ENCODE data around the gene BEND6. TPM values are rescaled to one million over a fixed set of nuclear protein-coding genes. Genes with fewer than 3 reads are reported as not detected.

The BEND6 gene
- total and polyA plus RNA-seq, 2 donors (not counting 3 experiments of a cell fraction or from before 2014, with no cell fraction given), result 0.15 to 0.66 TPM

GRCh38 chr6:56959094-56959493 lies 4.2 kb downstream of the BEND6 start:
- POLR2A ChIA-PET, result no interaction called here
- DNase-seq (ENCODE audit: low read depth, low spot score) (no peak), FAIRE-seq (no peak)
- Histone ChIP-seq H3K36me3 (ENCODE audit: control insufficient read depth in 2 of 2, extremely low read depth in 1 of 2, insufficient read depth in 2 of 2, low read length in 2 of 2) (no peaks in the 10 kb centered on the region), H3K27me3 (ENCODE audit: control insufficient read depth in 2 of 2, insufficient read depth in 2 of 2, low read length in 2 of 2) (no peaks in the 10 kb centered on the region), H3K27ac (ENCODE audit: insufficient read depth, low read depth, low read length) (no peak overlapping the region), H3K4me3 (replicated peaks in 1 of 3; ENCODE audit: insufficient read depth in 1 of 3, low read depth in 1 of 3, low read length in 3 of 3) (no peak overlapping the region), H3K4me1 (ENCODE audit: control insufficient read depth, extremely low read depth, insufficient read depth, low read length) (peaks cover 10% of the 10 kb centered on the region), H3K4me2 (ENCODE audit: insufficient read depth, low read length) (no peak overlapping the region), H2AFZ (ENCODE audit: low read depth, low read length) (no peak overlapping the region), H3K9me1 (replicated peaks; ENCODE audit: control insufficient read depth, extremely low read depth, insufficient read depth, low read length) (no peaks in the 10 kb centered on the region), H4K20me1 (replicated peaks; ENCODE audit: control insufficient read depth, extremely low read depth, insufficient read depth, low read length) (no peaks in the 10 kb centered on the region), H3K79me2 (ENCODE audit: control insufficient read depth, insufficient read depth, low read length) (no peaks in the 10 kb centered on the region), H3K9ac (replicated peaks; ENCODE audit: extremely low read depth, insufficient read depth, low read length) (no peak overlapping the region), H3K9me3 (replicated peaks; ENCODE audit: control insufficient read depth, insufficient read depth, low read length) (no peaks in the 10 kb centered on the region)
- BruUV-seq (replicated peaks), result no TSS peak
- dilution Hi-C loops (cut with MboI; ENCODE audit: extremely low pct_ligation_motif_present, low sequenced_read_pairs) (no loop called here), intact Hi-C loops (cut with micrococcal nuclease) (loop anchor here (10.0 kb wide), 1 partner anchor 104 kb away; no protein-coding TSS in a partner anchor)
- CTCF ChIA-PET, result interaction anchor here (1.1 to 2.3 kb wide), 4 partner anchors 9 to 56 kb away, joined by 3 to 9 read pairs (median 7); no protein-coding TSS in a partner anchor
- TF ChIP-seq GATA2 (IDR thresholded peaks at IDR 0.05; ENCODE audit: insufficient read depth, insufficient read length, low read depth, low read length), result no peak
- no peak for TF ChIP-seq JUN (IDR thresholded peaks at IDR 0.05; ENCODE audit: borderline replicate concordance, insufficient read depth, insufficient read length, low read depth)
- TF ChIP-seq MAX (IDR thresholded peaks at IDR 0.05; ENCODE audit: insufficient read depth, insufficient read length), result no peak
- no peak for TF ChIP-seq POLR2A (IDR thresholded peaks at IDR 0.05; ENCODE audit: low read depth, low read length)
- no peak for TF ChIP-seq FOS (IDR thresholded peaks at IDR 0.05; ENCODE audit: borderline replicate concordance, insufficient read depth, low read length)
- no peak for TF ChIP-seq EZH2 (IDR thresholded peaks at IDR 0.05; ENCODE audit: borderline replicate concordance, low read depth, low read length, severe bottlenecking)
- TF ChIP-seq POLR2AphosphoS5 (IDR thresholded peaks at IDR 0.05; ENCODE audit: insufficient read depth, low read depth, low read length), result no peak
- TF ChIP-seq CTCF (IDR thresholded peaks at IDR 0.05; ENCODE audit: extremely low read depth in 1 of 2, insufficient read depth in 1 of 2, low read depth in 1 of 2, low read length in 2 of 2), result no peak
- TF ChIP-seq MYC (IDR thresholded peaks at IDR 0.05; ENCODE audit: low read depth, low read length), result no peak

All from endothelial cell of umbilical vein (primary cell).